ENCODE measurements around the gene OTX2.

OTX2 gene

GRCh38 chr14:56808110-56808382 lies 2.2 kb downstream of the OTX2 start:
- Mint-ChIP-seq H3K27me3 (peaks cover 79 to 89% of the 10 kb centered on the region in 2 donors), H3K27ac (peak overlapping the region; percentile 84), H3K36me3 (peaks cover 9 to 11% of the 10 kb centered on the region in 2 donors), H3K9me3 (peaks cover 3 to 10% of the 10 kb centered on the region in 2 donors), H3K4me3 (peak overlapping the region; percentile 35 to 60), H3K4me1 (peaks cover 9 to 24% of the 10 kb centered on the region in 2 donors)
- ATAC-seq (replicated peaks) (no peak), DNase-seq (no peak)

- ATAC-seq (replicated peaks), result no peak
- no peak overlapping the region for H3K4me3 Mint-ChIP-seq
- H3K4me1 Mint-ChIP-seq, result peaks cover 9 to 24% of the 10 kb centered on the region in 2 donors
- no peak for DNase-seq
- H3K9me3 Mint-ChIP-seq, result peaks cover 3 to 10% of the 10 kb centered on the region in 2 donors
- no peak overlapping the region for H3K27ac Mint-ChIP-seq
- H3K36me3 Mint-ChIP-seq, result peaks cover 9 to 11% of the 10 kb centered on the region in 2 donors
- peaks cover 76 to 89% of the 10 kb centered on the region in 2 donors for H3K27me3 Mint-ChIP-seq
Observed at GRCh38 chr14:56807386-56808109, 2.7 kb downstream of the OTX2 start.

- DNase-seq (no peak), ATAC-seq (replicated peaks) (no peak)
- peaks cover 3 to 10% of the 10 kb centered on the region in 2 donors for H3K9me3 Mint-ChIP-seq
- peaks cover 79 to 91% of the 10 kb centered on the region in 2 donors for H3K27me3 Mint-ChIP-seq
- peaks cover 6 to 24% of the 10 kb centered on the region in 2 donors for H3K4me1 Mint-ChIP-seq
- no peak overlapping the region for H3K27ac Mint-ChIP-seq
- H3K4me3 Mint-ChIP-seq, result no peak overlapping the region
- H3K36me3 Mint-ChIP-seq, result peaks cover 9 to 11% of the 10 kb centered on the region in 2 donors
Observed at GRCh38 chr14:56806760-56807159, 3.5 kb downstream of the OTX2 start.

GRCh38 chr14:56805992-56806727 lies 4.1 kb downstream of the OTX2 start:
- no peak for ATAC-seq (replicated peaks)
- Mint-ChIP-seq H3K27me3 (peaks cover 84 to 94% of the 10 kb centered on the region in 2 donors), H3K9me3 (peaks cover 3 to 10% of the 10 kb centered on the region in 2 donors)

GRCh38 chr14:56805201-56805991 lies 4.9 kb downstream of the OTX2 start:
- DNase-seq (no peak), ATAC-seq (replicated peaks) (no peak)
- Mint-ChIP-seq H3K27me3 (peaks cover 77 to 92% of the 10 kb centered on the region in 2 donors), H3K9me3 (peaks cover 3 to 5% of the 10 kb centered on the region in 2 donors), H3K27ac (no peak overlapping the region), H3K36me3 (peaks cover 5% of the 10 kb centered on the region in 2 donors), H3K4me3 (no peak overlapping the region), H3K4me1 (peaks cover 6 to 18% of the 10 kb centered on the region in 2 donors)

More at GRCh38 chr14:56805992-56806727, 4.1 kb downstream of the OTX2 start:
- no peak overlapping the region for H3K27ac Mint-ChIP-seq
- H3K4me1 Mint-ChIP-seq, result peaks cover 6 to 22% of the 10 kb centered on the region in 2 donors
- H3K36me3 Mint-ChIP-seq, result peaks cover 8 to 10% of the 10 kb centered on the region in 2 donors
- no peak for DNase-seq
- H3K4me3 Mint-ChIP-seq, result no peak overlapping the region

- DNase-seq, result no peak
- H3K9me3 Mint-ChIP-seq, result no peaks in the 10 kb centered on the region
- H3K4me3 Mint-ChIP-seq, result no peak overlapping the region
- H3K27me3 Mint-ChIP-seq, result peaks cover 69 to 87% of the 10 kb centered on the region in 2 donors
- H3K4me1 Mint-ChIP-seq, result peaks cover 3 to 6% of the 10 kb centered on the region in 2 donors
- no peak for ATAC-seq (replicated peaks)
- no peak overlapping the region for H3K27ac Mint-ChIP-seq
- no peaks in the 10 kb centered on the region for H3K36me3 Mint-ChIP-seq
Observed at GRCh38 chr14:56803816-56804535, 6.3 kb downstream of the OTX2 start.

- H3K27me3 Mint-ChIP-seq, result peaks cover 67 to 87% of the 10 kb centered on the region in 2 donors
- no peak overlapping the region for H3K27ac Mint-ChIP-seq
- H3K4me1 Mint-ChIP-seq, result peaks cover 4 to 5% of the 10 kb centered on the region in 2 donors
- ATAC-seq (replicated peaks) (no peak), DNase-seq (no peak)
- H3K9me3 Mint-ChIP-seq, result no peaks in the 10 kb centered on the region
- no peak overlapping the region for H3K4me3 Mint-ChIP-seq
- no peaks in the 10 kb centered on the region for H3K36me3 Mint-ChIP-seq
Observed at GRCh38 chr14:56801920-56802319, 8.4 kb downstream of the OTX2 start.

- no peak for ATAC-seq (replicated peaks)
- Mint-ChIP-seq H3K27ac (no peak overlapping the region), H3K27me3 (peaks cover 67 to 86% of the 10 kb centered on the region in 2 donors), H3K36me3 (no peaks in the 10 kb centered on the region), H3K4me1 (peaks cover 4 to 5% of the 10 kb centered on the region in 2 donors), H3K9me3 (no peaks in the 10 kb centered on the region), H3K4me3 (no peak overlapping the region)
- DNase-seq, result no peak
Observed at GRCh38 chr14:56799343-56799645, 11.0 kb downstream of the OTX2 start.

GRCh38 chr14:56798447-56799342 lies 11.6 kb downstream of the OTX2 start:
- H3K36me3 Mint-ChIP-seq, result no peaks in the 10 kb centered on the region

GRCh38 chr14:56797569-56798446 lies 12.5 kb downstream of the OTX2 start:
- ATAC-seq (replicated peaks), result no peak
- peak overlapping the region; percentile 28 for H3K27ac Mint-ChIP-seq
- H3K27me3 Mint-ChIP-seq, result peaks cover 69 to 86% of the 10 kb centered on the region in 2 donors
- no peaks in the 10 kb centered on the region for H3K36me3 Mint-ChIP-seq
- DNase-seq, result no peak
- H3K9me3 Mint-ChIP-seq, result no peaks in the 10 kb centered on the region
- H3K4me1 Mint-ChIP-seq, result peaks cover 4 to 5% of the 10 kb centered on the region in 2 donors
- peak overlapping the region; percentile 51 to 52 for H3K4me3 Mint-ChIP-seq

More at GRCh38 chr14:56798447-56799342, 11.6 kb downstream of the OTX2 start:
- Mint-ChIP-seq H3K27ac (no peak overlapping the region), H3K4me1 (peaks cover 4 to 5% of the 10 kb centered on the region in 2 donors), H3K9me3 (no peaks in the 10 kb centered on the region), H3K27me3 (peaks cover 67 to 86% of the 10 kb centered on the region in 2 donors), H3K4me3 (no peak overlapping the region)
- ATAC-seq (replicated peaks) (no peak), DNase-seq (no peak)

- Mint-ChIP-seq H3K9me3 (no peaks in the 10 kb centered on the region), H3K4me1 (peaks cover 4 to 5% of the 10 kb centered on the region in 2 donors), H3K4me3 (peak overlapping the region; percentile 51 to 52), H3K27ac (peak overlapping the region; percentile 37), H3K36me3 (no peaks in the 10 kb centered on the region), H3K27me3 (peaks cover 67 to 84% of the 10 kb centered on the region in 2 donors)
- no peak for ATAC-seq (replicated peaks)
- DNase-seq, result no peak
Observed at GRCh38 chr14:56797003-56797568, 13.2 kb downstream of the OTX2 start.

GRCh38 chr14:56796259-56796658 lies 14.0 kb downstream of the OTX2 start:
- ATAC-seq (replicated peaks) (no peak), DNase-seq (no peak)
- H3K27me3 Mint-ChIP-seq, result peaks cover 59 to 76% of the 10 kb centered on the region in 2 donors
- no peak overlapping the region for H3K27ac Mint-ChIP-seq
- no peaks in the 10 kb centered on the region for H3K36me3 Mint-ChIP-seq
- H3K9me3 Mint-ChIP-seq, result no peaks in the 10 kb centered on the region
- H3K4me1 Mint-ChIP-seq, result peaks cover 4 to 5% of the 10 kb centered on the region in 2 donors
- H3K4me3 Mint-ChIP-seq, result no peak overlapping the region

Measured in stimulated activated naive B cell treated with anti-CD40 and anti-IgM and Interleukin-4, amounts not matched to agents 10 μg/mL and 1 μg/mL and 100 μg/mL, for 72 hours (primary cell).